Caco-2 (cell line): ENCODE measurements around the gene KIRREL3. TPM values are rescaled to one million over a fixed set of nuclear protein-coding genes. Genes with fewer than 3 reads are reported as not detected.

Source experiments
- BruUV-seq: library from RNA; stranded (reverse); fragments of 400-500 nt; replicated peaks from 2 replicates; lab custom pipeline; 2021; lab: Mats Ljungman, UMichigan
- CTCF ChIA-PET: fragments of 300-600 bp; sonication (Branson Sonifier 250); formaldehyde crosslinking; loops from one replicate; lab custom pipeline; 2022; ENCODE audit warnings: antibody characterized with exemption; lab: Charles Lee
- POLR2A ChIA-PET: fragments of 300-600 bp; sonication (Branson Sonifier 250); formaldehyde crosslinking; loops from one replicate; lab custom pipeline; 2022; ENCODE audit warnings: antibody characterized with exemption; lab: Charles Lee
- DNase-seq, 2 experiments: peaks; one replicate each; pipeline versions ENCODE4 v3.0.0 to v3.0.0-alpha.2; 2020 to 2022
- H3K27me3 ChIP-seq: replicated peaks from 2 replicates; pipeline ENCODE4 v1.6.0; 2011; ENCODE audit warnings: low read length; ENCODE audit not compliant: control insufficient read depth, insufficient read depth
- H3K36me3 ChIP-seq: 2 replicates; pipeline ENCODE4 v1.5.1; 2011; ENCODE audit warnings: low read length; ENCODE audit not compliant: control insufficient read depth, insufficient read depth
- H3K4me1 ChIP-seq: fragments of 250-450 bp; sonication (Bioruptor Pico); 2 replicates; pipeline ENCODE4 v1.5.1; 2020; ENCODE audit warnings: mild to moderate bottlenecking
- H3K4me3 ChIP-seq: 2 replicates; pipeline ENCODE4 v1.5.1; 2011; ENCODE audit warnings: low read depth, mild to moderate bottlenecking, control low read depth, low read length
- H3K9me3 ChIP-seq: fragments of 250-450 bp; sonication (Bioruptor Pico); 2 replicates; pipeline ENCODE4 v1.5.1; 2020; ENCODE audit warnings: mild to moderate bottlenecking, moderate library complexity
- H3K27ac Mint-ChIP-seq: one replicate; pipeline ENCODE4 v1.8.0; 2022; ENCODE audit warnings: mixed read lengths; ENCODE audit not compliant: unreplicated experiment
- H3K27me3 Mint-ChIP-seq: one replicate; pipeline ENCODE4 v1.8.0; 2022; ENCODE audit warnings: mixed read lengths; ENCODE audit not compliant: insufficient read depth, unreplicated experiment
- H3K36me3 Mint-ChIP-seq: one replicate; pipeline ENCODE4 v1.8.0; 2022; ENCODE audit warnings: mild to moderate bottlenecking, mixed read lengths; ENCODE audit not compliant: insufficient read depth, unreplicated experiment
- H3K4me1 Mint-ChIP-seq: one replicate; pipeline ENCODE4 v1.8.0; 2022; ENCODE audit warnings: low read depth, mixed read lengths; ENCODE audit not compliant: unreplicated experiment
- H3K4me3 Mint-ChIP-seq: one replicate; pipeline ENCODE4 v1.8.0; 2022; ENCODE audit warnings: mild to moderate bottlenecking, moderate library complexity, mixed read lengths; ENCODE audit not compliant: unreplicated experiment
- H3K9me3 Mint-ChIP-seq: one replicate; pipeline ENCODE4 v1.8.0; 2022; ENCODE audit warnings: mixed read lengths; ENCODE audit not compliant: unreplicated experiment
- CTCF ChIP-seq, 2 experiments: fragments of 200-600 bp in 1 of 2; IDR thresholded peaks; 1 replicate in 1 of 2; 2 replicates in 1 of 2; pipeline versions ENCODE4 v1.5.1 to v1.8.0; 2011 to 2022; ENCODE audit warnings: antibody characterized with exemption in 1 of 2, control low read depth in 1 of 2, inconsistent platforms in 1 of 2, low read depth in 1 of 2, low read length in 1 of 2, mild to moderate bottlenecking in 1 of 2, moderate library complexity in 1 of 2; ENCODE audit not compliant: insufficient read depth in 1 of 2, severe bottlenecking in 1 of 2, unreplicated experiment in 1 of 2
- intact Hi-C: fragments of 100-400 bp; cut with micrococcal nuclease; formaldehyde crosslinking; loops from one replicate; pipeline ENCODE4 v1.10.0; 2022; ENCODE audit not compliant: unreplicated experiment
- total RNA-seq: library from RNA; stranded (reverse); gene quantifications from 2 replicates; pipeline ENCODE4 v1.2.3, GENCODE V29; 2022

Gene KIRREL3
- total RNA-seq, 1 experiment from 2014 or later: not detected

GRCh38 chr11:126546694-126547093 lies 453.9 kb downstream of the KIRREL3 start:
- DNase-seq: no peak
- intact Hi-C loops: no loop called here
- no TSS peak for BruUV-seq
- H3K27ac Mint-ChIP-seq: no peak overlapping the region
- no peaks in the 10 kb centered on the region for H3K9me3 Mint-ChIP-seq
- ChIA-PET POLR2A (no interaction called here), CTCF (no interaction called here)
- TF ChIP-seq CTCF (IDR thresholded peaks at IDR 0.05; ENCODE audit: insufficient read depth in 1 of 2, low read depth in 1 of 2, low read length in 1 of 2, severe bottlenecking in 1 of 2, unreplicated experiment in 1 of 2): no peak
- peaks cover 32% of the 10 kb centered on the region for H3K27me3 Mint-ChIP-seq
- H3K9me3 ChIP-seq: no peaks in the 10 kb centered on the region
- no peaks in the 10 kb centered on the region for H3K4me1 ChIP-seq
- no peaks in the 10 kb centered on the region for H3K36me3 Mint-ChIP-seq
- no peak overlapping the region for H3K4me3 ChIP-seq
- no peak overlapping the region for H3K4me3 Mint-ChIP-seq
- no peaks in the 10 kb centered on the region for H3K36me3 ChIP-seq
- H3K4me1 Mint-ChIP-seq: no peaks in the 10 kb centered on the region
- no peaks in the 10 kb centered on the region; the same call in 1 of the 2 replicates for H3K27me3 ChIP-seq

GRCh38 chr11:126546191-126546590 lies 454.4 kb downstream of the KIRREL3 start:
- Histone ChIP-seq H3K27me3 (no peaks in the 10 kb centered on the region; the same call in 1 of the 2 replicates), H3K4me3 (no peak overlapping the region), H3K9me3 (no peaks in the 10 kb centered on the region), H3K4me1 (no peaks in the 10 kb centered on the region), H3K36me3 (no peaks in the 10 kb centered on the region)
- intact Hi-C loops: no loop called here
- CTCF ChIA-PET: no interaction called here
- H3K9me3 Mint-ChIP-seq: no peaks in the 10 kb centered on the region
- TF ChIP-seq CTCF (IDR thresholded peaks at IDR 0.05; ENCODE audit: insufficient read depth in 1 of 2, low read depth in 1 of 2, low read length in 1 of 2, severe bottlenecking in 1 of 2, unreplicated experiment in 1 of 2): no peak
- no peak overlapping the region for H3K27ac Mint-ChIP-seq
- no peaks in the 10 kb centered on the region for H3K4me1 Mint-ChIP-seq
- H3K36me3 Mint-ChIP-seq: no peaks in the 10 kb centered on the region
- peaks cover 32% of the 10 kb centered on the region for H3K27me3 Mint-ChIP-seq
- no peak for DNase-seq
- no TSS peak for BruUV-seq
- no peak overlapping the region for H3K4me3 Mint-ChIP-seq
- POLR2A ChIA-PET: no interaction called here

GRCh38 chr11:126545057-126545555 lies 455.5 kb downstream of the KIRREL3 start:
- H3K27me3 Mint-ChIP-seq: peaks cover 36% of the 10 kb centered on the region
- Histone ChIP-seq H3K4me1 (no peaks in the 10 kb centered on the region), H3K9me3 (no peaks in the 10 kb centered on the region), H3K4me3 (no peak overlapping the region), H3K36me3 (no peaks in the 10 kb centered on the region), H3K27me3 (peaks cover 3% of the 10 kb centered on the region; the same call in 1 of the 2 replicates)
- no peak overlapping the region for H3K27ac Mint-ChIP-seq
- H3K4me3 Mint-ChIP-seq: no peak overlapping the region
- POLR2A ChIA-PET: no interaction called here
- no peaks in the 10 kb centered on the region for H3K9me3 Mint-ChIP-seq
- no peak for TF ChIP-seq CTCF (IDR thresholded peaks at IDR 0.05; ENCODE audit: insufficient read depth in 1 of 2, low read depth in 1 of 2, low read length in 1 of 2, severe bottlenecking in 1 of 2, unreplicated experiment in 1 of 2)
- BruUV-seq: no TSS peak
- no peaks in the 10 kb centered on the region for H3K36me3 Mint-ChIP-seq
- intact Hi-C loops: no loop called here
- no peak for DNase-seq
- H3K4me1 Mint-ChIP-seq: no peaks in the 10 kb centered on the region
- CTCF ChIA-PET: no interaction called here
